ENCODE results near the gene PTPRU. TPM values are rescaled to one million over a fixed set of nuclear protein-coding genes. Genes with fewer than 3 reads are reported as not detected.

The PTPRU gene
- total RNA-seq, 1 experiment from 2014 or later: 31.4 TPM

- H3K4me3 ChIP-seq: no peak overlapping the region
- BruUV-seq (replicated peaks): no TSS peak
- intact Hi-C loops (cut with micrococcal nuclease; ENCODE audit: unreplicated experiment): loop anchor here (5.0 kb wide), 1 partner anchor 86 kb away; the partner anchor contains the start of gene PTPRU
- H3K27ac ChIP-seq: no peak overlapping the region
- H3K9me3 ChIP-seq (ENCODE audit: insufficient read depth, low read depth): no peaks in the 10 kb centered on the region
- no peaks in the 10 kb centered on the region for H3K36me3 ChIP-seq (ENCODE audit: low read depth)
- POLR2A ChIA-PET (ENCODE audit: unreplicated experiment): interaction anchor here (0.6 kb wide), 1 partner anchor 835 kb away, joined by 3 read pairs; no protein-coding TSS in a partner anchor
- H3K4me2 ChIP-seq: no peak overlapping the region
- no peaks in the 10 kb centered on the region for H3K4me1 ChIP-seq (replicated peaks; ENCODE audit: insufficient read depth)
- no peaks in the 10 kb centered on the region for H3K27me3 ChIP-seq (ENCODE audit: insufficient read depth, low read depth)
- no peaks in the 10 kb centered on the region for H3K79me2 ChIP-seq (ENCODE audit: low read depth)
- no peaks in the 10 kb centered on the region for H3K9me2 ChIP-seq (ENCODE audit: insufficient read depth)
- DNase-seq: no peak
- no peaks in the 10 kb centered on the region for H4K20me1 ChIP-seq (ENCODE audit: insufficient read depth)
- H3F3A ChIP-seq (ENCODE audit: insufficient read depth, low read depth): no peaks in the 10 kb centered on the region
- no peak overlapping the region for H2AFZ ChIP-seq
- CTCF ChIA-PET: no interaction called here
- TF ChIP-seq CTCF (conservative IDR thresholded peaks at IDR 0.05): no peak
- no peak for TF ChIP-seq EZH2 (IDR thresholded peaks at IDR 0.05; ENCODE audit: low read depth)
Observed at GRCh38 chr1:29322861-29323585, 86.7 kb downstream of the PTPRU start.

GRCh38 chr1:29323636-29324035 lies 87.3 kb downstream of the PTPRU start:
- Histone ChIP-seq H3K36me3 (ENCODE audit: low read depth) (no peaks in the 10 kb centered on the region), H3K4me1 (replicated peaks; ENCODE audit: insufficient read depth) (no peaks in the 10 kb centered on the region), H3K27ac (no peak overlapping the region), H3K4me2 (no peak overlapping the region), H3K9me3 (ENCODE audit: insufficient read depth, low read depth) (no peaks in the 10 kb centered on the region), H4K20me1 (ENCODE audit: insufficient read depth) (no peaks in the 10 kb centered on the region), H3K9me2 (ENCODE audit: insufficient read depth) (no peaks in the 10 kb centered on the region), H3K27me3 (ENCODE audit: insufficient read depth, low read depth) (no peaks in the 10 kb centered on the region), H3K79me2 (ENCODE audit: low read depth) (no peaks in the 10 kb centered on the region), H2AFZ (no peak overlapping the region), H3F3A (ENCODE audit: insufficient read depth, low read depth) (no peaks in the 10 kb centered on the region), H3K4me3 (no peak overlapping the region)
- no TSS peak for BruUV-seq (replicated peaks)
- DNase-seq: no peak
- TF ChIP-seq EZH2 (IDR thresholded peaks at IDR 0.05; ENCODE audit: low read depth): no peak
- no peak for TF ChIP-seq CTCF (conservative IDR thresholded peaks at IDR 0.05)
- ChIA-PET POLR2A (ENCODE audit: unreplicated experiment) (no interaction called here), CTCF (no interaction called here)
- intact Hi-C loops (cut with micrococcal nuclease; ENCODE audit: unreplicated experiment): loop anchor here (5.0 kb wide), 1 partner anchor 86 kb away; the partner anchor contains the start of gene PTPRU

- H3K27ac ChIP-seq: no peak overlapping the region
- no peak overlapping the region for H2AFZ ChIP-seq
- intact Hi-C loops (cut with micrococcal nuclease; ENCODE audit: unreplicated experiment): loop anchor here (5.0 kb wide), 1 partner anchor 87 kb away; the partner anchor contains the start of gene PTPRU
- no peaks in the 10 kb centered on the region for H4K20me1 ChIP-seq (ENCODE audit: insufficient read depth)
- no peaks in the 10 kb centered on the region for H3K9me3 ChIP-seq (ENCODE audit: insufficient read depth, low read depth)
- H3K27me3 ChIP-seq (ENCODE audit: insufficient read depth, low read depth): no peaks in the 10 kb centered on the region
- no peak overlapping the region for H3K4me2 ChIP-seq
- H3K4me3 ChIP-seq: no peak overlapping the region
- no peaks in the 10 kb centered on the region for H3K36me3 ChIP-seq (ENCODE audit: low read depth)
- no peaks in the 10 kb centered on the region for H3K9me2 ChIP-seq (ENCODE audit: insufficient read depth)
- BruUV-seq (replicated peaks): no TSS peak
- H3F3A ChIP-seq (ENCODE audit: insufficient read depth, low read depth): no peaks in the 10 kb centered on the region
- ChIA-PET CTCF (no interaction called here), POLR2A (ENCODE audit: unreplicated experiment) (no interaction called here)
- no peaks in the 10 kb centered on the region for H3K4me1 ChIP-seq (replicated peaks; ENCODE audit: insufficient read depth)
- H3K79me2 ChIP-seq (ENCODE audit: low read depth): no peaks in the 10 kb centered on the region
- no peak for DNase-seq
- TF ChIP-seq CTCF (conservative IDR thresholded peaks at IDR 0.05) (no peak), EZH2 (IDR thresholded peaks at IDR 0.05; ENCODE audit: low read depth) (no peak)
Observed at GRCh38 chr1:29324202-29324601, 87.9 kb downstream of the PTPRU start.

All from PC-9 (cell line).